ENCODE data around the gene POLRMT. TPM values are rescaled to one million over a fixed set of nuclear protein-coding genes. Genes with fewer than 3 reads are reported as not detected.
"Not testable (repeated sequence)": the region's sequence is repeated elsewhere in the genome, so short reads cannot be mapped to it uniquely, and the experiment has no call there.

The POLRMT gene
- total and polyA plus RNA-seq, 4 donors = 16.0 to 41.4 (median 35.1) TPM

DNA sequence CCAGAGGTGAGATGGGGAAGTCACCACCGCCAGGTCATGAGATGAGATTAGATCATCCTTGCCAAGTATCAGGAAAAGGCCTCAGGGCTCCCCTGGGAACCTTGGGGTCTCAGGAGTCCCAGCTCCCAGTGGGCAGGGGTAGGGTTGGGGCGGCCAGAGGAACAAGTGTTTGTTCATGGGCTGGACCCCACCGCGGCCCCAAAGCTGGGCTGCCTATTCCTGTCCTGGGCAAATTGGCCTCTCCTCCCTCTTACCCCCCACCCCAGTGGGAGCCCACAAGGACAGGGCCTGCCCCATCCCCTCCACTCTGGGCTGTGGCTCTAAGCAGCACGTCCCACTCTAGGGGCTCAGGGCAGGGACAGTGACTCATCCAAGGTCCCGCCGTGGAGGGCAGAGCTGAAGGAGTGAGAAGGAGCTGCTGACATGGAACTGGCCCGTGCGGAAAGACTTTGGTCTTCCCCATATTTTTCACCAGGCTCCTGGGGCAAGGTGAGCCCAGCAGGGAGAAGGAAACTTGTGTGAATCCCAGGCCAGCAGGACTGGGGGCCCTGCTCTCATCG is 47.7 kb downstream of the POLRMT start:
- no peaks in the 10 kb centered on the region for H3K9me3 ChIP-seq (ENCODE audit: control insufficient read depth in 4 of 4, low read length in 3 of 4)
- H3K4me1 ChIP-seq (ENCODE audit: control insufficient read depth in 4 of 4, insufficient read depth in 4 of 4, low read length in 3 of 4) = peaks cover 0 to 7% (median 2%) of the 10 kb centered on the region in 4 donors
- H3K36me3 ChIP-seq (ENCODE audit: control insufficient read depth in 4 of 4, insufficient read depth in 3 of 4, low read depth in 1 of 4, low read length in 3 of 4) = peaks cover 4 to 15% (median 7%) of the 10 kb centered on the region in 4 donors
- TF ChIP-seq HNF4A (conservative IDR thresholded peaks at IDR 0.05) (no peak), NR2F2 (IDR thresholded peaks at IDR 0.05) (no peak), ATF3 (IDR thresholded peaks at IDR 0.05) (no peak), ZBTB33 (IDR thresholded peaks at IDR 0.05) (no peak), FOXA1 (IDR thresholded peaks at IDR 0.05) (no peak), GABPA (IDR thresholded peaks at IDR 0.05 in 1 of 2, conservative IDR thresholded peaks at IDR 0.05 in 1 of 2) (no peak), RAD21 (IDR thresholded peaks at IDR 0.05) (no peak), FOXA2 (IDR thresholded peaks at IDR 0.05) (no peak), EGR1 (IDR thresholded peaks at IDR 0.05; ENCODE audit: low read depth in 2 of 2) (no peak), HNF4G (IDR thresholded peaks at IDR 0.05) (no peak), CTCF (IDR thresholded peaks at IDR 0.05; ENCODE audit: low read depth, low read length, missing input control) (no peak), TAF1 (conservative IDR thresholded peaks at IDR 0.05) (no peak), YY1 (IDR thresholded peaks at IDR 0.05) (no peak)
- TF ChIP-seq, protein P1, sequence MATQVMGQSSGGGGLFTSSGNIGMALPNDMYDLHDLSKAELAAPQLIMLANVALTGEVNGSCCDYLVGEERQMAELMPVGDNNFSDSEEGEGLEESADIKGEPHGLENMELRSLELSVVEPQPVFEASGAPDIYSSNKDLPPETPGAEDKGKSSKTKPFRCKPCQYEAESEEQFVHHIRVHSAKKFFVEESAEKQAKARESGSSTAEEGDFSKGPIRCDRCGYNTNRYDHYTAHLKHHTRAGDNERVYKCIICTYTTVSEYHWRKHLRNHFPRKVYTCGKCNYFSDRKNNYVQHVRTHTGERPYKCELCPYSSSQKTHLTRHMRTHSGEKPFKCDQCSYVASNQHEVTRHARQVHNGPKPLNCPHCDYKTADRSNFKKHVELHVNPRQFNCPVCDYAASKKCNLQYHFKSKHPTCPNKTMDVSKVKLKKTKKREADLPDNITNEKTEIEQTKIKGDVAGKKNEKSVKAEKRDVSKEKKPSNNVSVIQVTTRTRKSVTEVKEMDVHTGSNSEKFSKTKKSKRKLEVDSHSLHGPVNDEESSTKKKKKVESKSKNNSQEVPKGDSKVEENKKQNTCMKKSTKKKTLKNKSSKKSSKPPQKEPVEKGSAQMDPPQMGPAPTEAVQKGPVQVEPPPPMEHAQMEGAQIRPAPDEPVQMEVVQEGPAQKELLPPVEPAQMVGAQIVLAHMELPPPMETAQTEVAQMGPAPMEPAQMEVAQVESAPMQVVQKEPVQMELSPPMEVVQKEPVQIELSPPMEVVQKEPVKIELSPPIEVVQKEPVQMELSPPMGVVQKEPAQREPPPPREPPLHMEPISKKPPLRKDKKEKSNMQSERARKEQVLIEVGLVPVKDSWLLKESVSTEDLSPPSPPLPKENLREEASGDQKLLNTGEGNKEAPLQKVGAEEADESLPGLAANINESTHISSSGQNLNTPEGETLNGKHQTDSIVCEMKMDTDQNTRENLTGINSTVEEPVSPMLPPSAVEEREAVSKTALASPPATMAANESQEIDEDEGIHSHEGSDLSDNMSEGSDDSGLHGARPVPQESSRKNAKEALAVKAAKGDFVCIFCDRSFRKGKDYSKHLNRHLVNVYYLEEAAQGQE (IDR thresholded peaks at IDR 0.05) = no peak
- H3K27ac ChIP-seq (ENCODE audit: low read depth in 1 of 2, low read length in 2 of 2) = no peak overlapping the region
- H3K9ac ChIP-seq (ENCODE audit: low read depth in 1 of 2, low read length in 2 of 2) = no peak overlapping the region
- peaks cover 0 to 4% (median 2%) of the 10 kb centered on the region in 4 donors for H3K27me3 ChIP-seq (ENCODE audit: control insufficient read depth in 4 of 4, insufficient read depth in 4 of 4, low read length in 3 of 4)
- WGBS = 77% methylated on average over 10 of the region's 10 CpGs
- DNase-seq (ENCODE audit: low spot score) = no peak
- H3K4me3 ChIP-seq (ENCODE audit: low read depth in 1 of 3, low read length in 3 of 3) = no peak overlapping the region

DNA sequence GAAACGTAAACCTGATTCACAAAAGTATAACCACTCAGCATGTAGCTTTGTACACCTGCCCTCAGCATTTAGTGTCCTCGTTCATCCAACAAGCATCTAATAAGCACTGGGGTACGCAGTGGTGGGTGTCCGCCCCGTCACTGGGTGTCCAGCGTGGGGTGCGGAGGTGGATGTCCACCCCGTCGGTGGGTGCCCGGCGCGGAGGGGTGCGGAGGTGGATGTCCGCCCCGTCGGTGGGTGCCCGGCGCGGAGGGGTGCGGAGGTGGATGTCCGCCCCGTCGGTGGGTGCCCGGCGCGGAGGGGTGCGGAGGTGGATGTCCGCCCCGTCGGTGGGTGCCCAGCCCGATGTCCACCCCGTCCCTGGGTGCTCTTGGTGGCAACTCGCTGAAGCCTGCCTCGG is 48.2 kb downstream of the POLRMT start:
- H3K4me1 ChIP-seq (ENCODE audit: control insufficient read depth in 4 of 4, insufficient read depth in 4 of 4, low read length in 3 of 4); H3K4me3 ChIP-seq (ENCODE audit: low read depth in 1 of 3, low read length in 3 of 3); H3K9ac ChIP-seq (ENCODE audit: low read depth in 1 of 2, low read length in 2 of 2); H3K27me3 ChIP-seq (ENCODE audit: control insufficient read depth in 4 of 4, insufficient read depth in 4 of 4, low read length in 3 of 4); H3K27ac ChIP-seq (ENCODE audit: low read depth in 1 of 2, low read length in 2 of 2); H3K9me3 ChIP-seq (ENCODE audit: control insufficient read depth in 4 of 4, low read length in 3 of 4); DNase-seq (ENCODE audit: low spot score): not testable (repeated sequence)
- H3K36me3 ChIP-seq (ENCODE audit: control insufficient read depth in 4 of 4, insufficient read depth in 3 of 4, low read depth in 1 of 4, low read length in 3 of 4) = peaks cover 8 to 17% (median 10%) of the 10 kb centered on the region in 4 donors
- WGBS = 89% methylated on average over 34 of the region's 34 CpGs

All from liver (tissue), 9 donors.